Progenitor cell of endocrine pancreas (in vitro differentiated cells): ENCODE results near the gene CBLB. TPM values are rescaled to one million over a fixed set of nuclear protein-coding genes. Genes with fewer than 3 reads are reported as not detected.
"Not testable (repeated sequence)": the region's sequence is repeated elsewhere in the genome, so short reads cannot be mapped to it uniquely, and the experiment has no call there.

Experiments used
- DNase-seq: peaks from one replicate; pipeline ENCODE4 v3.0.0; 2021; ENCODE audit warnings: low spot score; ENCODE audit not compliant: unreplicated experiment
- H3K27ac Mint-ChIP-seq: 2 replicates; pipeline ENCODE4 v1.8.0; 2021; ENCODE audit warnings: mild to moderate bottlenecking, moderate library complexity, mixed read lengths
- H3K27me3 Mint-ChIP-seq: 2 replicates; pipeline ENCODE4 v1.8.0; 2021; ENCODE audit warnings: mixed read lengths
- H3K36me3 Mint-ChIP-seq: 2 replicates; pipeline ENCODE4 v1.8.0; 2022; ENCODE audit warnings: mixed read lengths; ENCODE audit not compliant: insufficient read depth
- H3K4me1 Mint-ChIP-seq: 2 replicates; pipeline ENCODE4 v1.8.0; 2021; ENCODE audit warnings: low read depth, mixed read lengths
- H3K4me3 Mint-ChIP-seq: 2 replicates; pipeline ENCODE4 v1.8.0; 2021; ENCODE audit warnings: low read depth, mild to moderate bottlenecking, moderate library complexity, mixed read lengths
- H3K9me3 Mint-ChIP-seq: 2 replicates; pipeline ENCODE4 v1.8.0; 2021; ENCODE audit warnings: low read depth, mixed read lengths
- total RNA-seq: library from RNA; stranded (reverse); gene quantifications from 2 replicates; pipeline ENCODE4 v1.2.1, GENCODE V29; 2021
- TF ChIP-seq, protein P1 (sequence below): fragments of 200-600 bp; sonication (generic); IDR thresholded peaks from one replicate; pipeline ENCODE4 v1.5.0; 2021; ENCODE audit warnings: antibody characterized with exemption, mild to moderate bottlenecking; ENCODE audit not compliant: unreplicated experiment

Gene CBLB
- total RNA-seq, 1 donor from 2014 or later, result 64.1 TPM

GRCh38 chr3:105730801-105731354 is 137.9 kb downstream of the CBLB start:
- Mint-ChIP-seq H3K4me3 (no peak overlapping the region), H3K36me3 (peaks cover 33% of the 10 kb centered on the region), H3K9me3 (peaks cover 13% of the 10 kb centered on the region), H3K4me1 (peaks cover 3% of the 10 kb centered on the region), H3K27ac (no peak overlapping the region), H3K27me3 (no peaks in the 10 kb centered on the region)
- DNase-seq, result no peak
- TF ChIP-seq, protein P1, sequence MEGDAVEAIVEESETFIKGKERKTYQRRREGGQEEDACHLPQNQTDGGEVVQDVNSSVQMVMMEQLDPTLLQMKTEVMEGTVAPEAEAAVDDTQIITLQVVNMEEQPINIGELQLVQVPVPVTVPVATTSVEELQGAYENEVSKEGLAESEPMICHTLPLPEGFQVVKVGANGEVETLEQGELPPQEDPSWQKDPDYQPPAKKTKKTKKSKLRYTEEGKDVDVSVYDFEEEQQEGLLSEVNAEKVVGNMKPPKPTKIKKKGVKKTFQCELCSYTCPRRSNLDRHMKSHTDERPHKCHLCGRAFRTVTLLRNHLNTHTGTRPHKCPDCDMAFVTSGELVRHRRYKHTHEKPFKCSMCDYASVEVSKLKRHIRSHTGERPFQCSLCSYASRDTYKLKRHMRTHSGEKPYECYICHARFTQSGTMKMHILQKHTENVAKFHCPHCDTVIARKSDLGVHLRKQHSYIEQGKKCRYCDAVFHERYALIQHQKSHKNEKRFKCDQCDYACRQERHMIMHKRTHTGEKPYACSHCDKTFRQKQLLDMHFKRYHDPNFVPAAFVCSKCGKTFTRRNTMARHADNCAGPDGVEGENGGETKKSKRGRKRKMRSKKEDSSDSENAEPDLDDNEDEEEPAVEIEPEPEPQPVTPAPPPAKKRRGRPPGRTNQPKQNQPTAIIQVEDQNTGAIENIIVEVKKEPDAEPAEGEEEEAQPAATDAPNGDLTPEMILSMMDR, result no peak

DNA sequence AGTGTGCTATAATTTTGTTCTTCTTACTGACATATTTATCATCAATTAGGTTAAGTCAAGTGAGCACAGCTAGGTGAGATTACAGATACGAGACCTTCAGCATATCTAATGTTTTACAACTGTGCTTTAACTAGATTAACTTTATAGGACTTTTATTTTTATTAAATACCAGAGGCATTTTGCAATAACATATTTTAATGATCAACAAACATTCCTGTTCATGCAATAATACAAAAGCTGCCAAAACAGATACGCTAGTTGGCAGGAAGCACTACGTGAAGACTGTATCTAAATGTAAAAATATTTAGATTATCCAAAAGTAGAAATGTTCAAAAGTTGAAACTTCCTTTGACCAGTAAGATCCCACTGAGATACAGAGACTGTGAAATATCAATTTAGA is 139.1 kb downstream of the CBLB start:
- TF ChIP-seq, protein P1, result no peak
- Mint-ChIP-seq H3K27me3 (no peaks in the 10 kb centered on the region), H3K36me3 (peaks cover 32% of the 10 kb centered on the region), H3K4me3 (no peak overlapping the region), H3K9me3 (peaks cover 13% of the 10 kb centered on the region), H3K27ac (no peak overlapping the region), H3K4me1 (peaks cover 3% of the 10 kb centered on the region)
- no peak for DNase-seq

DNA sequence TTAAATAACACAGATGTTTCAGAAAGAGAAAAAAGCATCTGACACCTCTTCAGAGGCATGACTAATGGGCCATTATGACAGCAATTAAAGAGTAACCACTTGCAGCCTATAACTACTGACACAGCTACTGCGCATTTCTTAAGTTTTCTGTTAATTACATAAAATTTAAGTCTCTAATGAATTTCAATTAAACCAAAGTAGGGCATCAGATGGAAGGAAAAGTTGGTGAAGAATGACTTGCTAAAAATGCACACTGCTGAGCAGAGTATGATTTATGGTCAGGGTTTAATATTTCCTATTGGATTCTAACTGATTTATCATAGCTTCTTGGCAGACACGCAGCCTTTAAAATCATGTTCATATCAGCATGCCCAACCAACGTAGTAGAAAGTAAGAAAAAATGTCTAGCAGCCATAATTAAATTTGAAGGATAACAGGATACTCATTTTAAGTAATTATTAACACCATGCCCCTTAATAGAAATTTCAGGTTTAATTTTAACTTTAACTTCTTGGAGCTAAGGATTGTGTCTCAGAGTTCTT is 140.0 kb downstream of the CBLB start:
- H3K27me3 Mint-ChIP-seq, result no peaks in the 10 kb centered on the region
- H3K4me3 Mint-ChIP-seq, result no peak overlapping the region
- H3K4me1 Mint-ChIP-seq, result peaks cover 3% of the 10 kb centered on the region
- DNase-seq, result no peak
- H3K9me3 Mint-ChIP-seq, result peaks cover 13% of the 10 kb centered on the region
- TF ChIP-seq, protein P1, result no peak
- peaks cover 32% of the 10 kb centered on the region for H3K36me3 Mint-ChIP-seq
- H3K27ac Mint-ChIP-seq, result no peak overlapping the region

DNA sequence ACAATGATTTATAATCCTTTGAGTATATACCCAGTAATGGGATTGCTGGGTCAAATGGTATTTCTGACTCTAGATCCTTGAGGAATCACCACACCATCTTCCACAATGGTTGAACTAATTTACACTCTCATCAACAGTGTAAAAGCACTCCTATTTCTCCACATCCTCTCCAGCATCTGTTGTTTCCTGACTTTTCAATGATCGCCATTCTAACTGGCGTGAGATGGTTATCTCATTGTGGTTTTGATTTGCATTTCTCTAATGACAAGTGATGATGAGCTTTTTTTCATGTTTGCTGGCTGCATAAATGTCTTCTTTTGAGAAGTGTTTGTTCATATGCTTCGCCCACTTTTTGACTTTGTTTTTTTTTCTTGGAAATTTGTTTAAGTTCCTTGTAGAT is 141.8 kb downstream of the CBLB start:
- Mint-ChIP-seq H3K27ac (peak overlapping the region; percentile 79), H3K9me3 (peaks cover 13% of the 10 kb centered on the region), H3K36me3 (peaks cover 28% of the 10 kb centered on the region)
- not testable (repeated sequence) for H3K27me3 Mint-ChIP-seq, H3K4me1 Mint-ChIP-seq, DNase-seq, H3K4me3 Mint-ChIP-seq

DNA sequence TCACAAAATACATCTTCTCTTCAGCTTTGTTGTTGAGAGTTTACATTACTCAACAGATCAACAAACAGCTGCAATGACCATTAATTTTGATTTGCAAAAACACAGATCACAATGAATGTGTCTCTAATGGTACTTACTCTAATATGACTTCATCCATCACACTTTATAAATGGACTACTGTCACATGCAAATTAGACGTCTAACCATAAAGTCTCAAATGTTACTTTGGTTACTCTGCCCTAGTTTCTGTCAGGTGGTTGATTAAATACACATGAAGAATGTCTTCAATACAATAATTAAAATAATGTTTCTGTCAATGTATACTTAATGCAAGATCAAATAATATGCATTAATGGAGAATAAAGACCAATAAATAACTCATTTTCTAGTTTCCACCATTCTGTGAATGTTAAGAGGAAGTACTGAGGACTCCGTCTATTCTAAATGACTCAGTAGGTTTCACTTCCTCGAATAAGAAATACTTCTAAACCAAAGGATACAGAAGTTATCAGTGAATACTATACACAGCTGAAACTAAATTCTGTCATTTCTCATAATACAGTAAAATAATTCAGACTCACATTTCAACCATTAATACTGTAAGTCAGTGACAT is 145.8 kb downstream of the CBLB start:
- no peak overlapping the region for H3K27ac Mint-ChIP-seq
- TF ChIP-seq, protein P1, result no peak
- DNase-seq, result no peak
- no peaks in the 10 kb centered on the region for H3K27me3 Mint-ChIP-seq
- peaks cover 11% of the 10 kb centered on the region for H3K9me3 Mint-ChIP-seq
- no peak overlapping the region for H3K4me3 Mint-ChIP-seq
- H3K4me1 Mint-ChIP-seq, result no peaks in the 10 kb centered on the region
- peaks cover 37% of the 10 kb centered on the region for H3K36me3 Mint-ChIP-seq

- no peak for DNase-seq
- no peak overlapping the region for H3K4me3 Mint-ChIP-seq
- TF ChIP-seq, protein P1, result no peak
- H3K27ac Mint-ChIP-seq, result no peak overlapping the region
- H3K27me3 Mint-ChIP-seq, result no peaks in the 10 kb centered on the region
- no peaks in the 10 kb centered on the region for H3K9me3 Mint-ChIP-seq
- H3K4me1 Mint-ChIP-seq, result peaks cover 7% of the 10 kb centered on the region
- peaks cover 26% of the 10 kb centered on the region for H3K36me3 Mint-ChIP-seq
These were observed 149.0 kb downstream of the CBLB start for GRCh38 chr3:105719791-105720190.
